ENCODE results near the gene PSMA2. TPM values are rescaled to one million over a fixed set of nuclear protein-coding genes. Genes with fewer than 3 reads are reported as not detected.

PSMA2 gene
- polyA plus RNA-seq, 1 donor (not counting 4 experiments of a cell fraction or from before 2014, with no cell fraction given) = 251 TPM

- H3K79me2 ChIP-seq (ENCODE audit: control insufficient read depth, insufficient read depth, low read length) = no peaks in the 10 kb centered on the region
- no peak overlapping the region for H3K4me3 ChIP-seq (ENCODE audit: control insufficient read depth in 2 of 3, extremely low read depth in 1 of 3, insufficient read depth in 2 of 3, low read depth in 1 of 3, low read length in 3 of 3)
- TF ChIP-seq CTCF (optimal IDR thresholded peaks at IDR 0.05 in 1 of 3, IDR thresholded peaks at IDR 0.05 in 1 of 3, conservative IDR thresholded peaks at IDR 0.05 in 1 of 3; ENCODE audit: extremely low read depth in 1 of 3, insufficient read depth in 2 of 3, low read length in 3 of 3) (no peak), EZH2 (IDR thresholded peaks at IDR 0.05; ENCODE audit: low read length) (no peak)
- H2AFZ ChIP-seq (ENCODE audit: control insufficient read depth, low read length) = no peak overlapping the region
- H3K27ac ChIP-seq (ENCODE audit: control insufficient read depth, insufficient read depth, low read length) = no peak overlapping the region
- H4K20me1 ChIP-seq (ENCODE audit: control insufficient read depth, extremely low read depth, insufficient read depth, low read length) = no peaks in the 10 kb centered on the region
- DNase-seq (ENCODE audit: low read depth, low spot score) = no peak
- H3K9ac ChIP-seq (ENCODE audit: control insufficient read depth, extremely low read depth, insufficient read depth, low read length) = no peak overlapping the region
- H3K36me3 ChIP-seq (ENCODE audit: control insufficient read depth in 2 of 2, extremely low read depth in 1 of 2, insufficient read depth in 2 of 2, low read length in 2 of 2) = no peaks in the 10 kb centered on the region
- no peak overlapping the region for H3K4me2 ChIP-seq (ENCODE audit: control insufficient read depth, extremely low read depth, insufficient read depth, low read depth, low read length)
- H3K9me3 ChIP-seq (ENCODE audit: control insufficient read depth, low read depth, low read length) = no peaks in the 10 kb centered on the region
- dilution Hi-C loops (cut with MboI; ENCODE audit: extremely low pct_ligation_motif_present, low sequenced_read_pairs) = no loop called here
- H3K4me1 ChIP-seq (ENCODE audit: control insufficient read depth, extremely low read depth, insufficient read depth, low read length) = peaks cover 6% of the 10 kb centered on the region
- H3K9me1 ChIP-seq (ENCODE audit: control insufficient read depth, extremely low read depth, insufficient read depth, low read length) = no peaks in the 10 kb centered on the region
- H3K27me3 ChIP-seq (ENCODE audit: control insufficient read depth, extremely low read depth, insufficient read depth, low read length) = no peaks in the 10 kb centered on the region
- no peak for FAIRE-seq
These were observed 51.6 kb downstream of the PSMA2 start for GRCh38 chr7:42880392-42880791.

- dilution Hi-C loops (cut with MboI; ENCODE audit: extremely low pct_ligation_motif_present, low sequenced_read_pairs) = no loop called here
- H3K4me3 ChIP-seq (ENCODE audit: control insufficient read depth in 2 of 3, extremely low read depth in 1 of 3, insufficient read depth in 2 of 3, low read depth in 1 of 3, low read length in 3 of 3) = no peak overlapping the region
- no peak overlapping the region for H3K4me2 ChIP-seq (ENCODE audit: control insufficient read depth, extremely low read depth, insufficient read depth, low read depth, low read length)
- no peaks in the 10 kb centered on the region for H4K20me1 ChIP-seq (ENCODE audit: control insufficient read depth, extremely low read depth, insufficient read depth, low read length)
- H3K27ac ChIP-seq (ENCODE audit: control insufficient read depth, insufficient read depth, low read length) = no peak overlapping the region
- H3K9me3 ChIP-seq (ENCODE audit: control insufficient read depth, low read depth, low read length) = no peaks in the 10 kb centered on the region
- FAIRE-seq (no peak), DNase-seq (ENCODE audit: low read depth, low spot score) (no peak)
- no peaks in the 10 kb centered on the region for H3K36me3 ChIP-seq (ENCODE audit: control insufficient read depth in 2 of 2, extremely low read depth in 1 of 2, insufficient read depth in 2 of 2, low read length in 2 of 2)
- no peak for TF ChIP-seq CTCF (optimal IDR thresholded peaks at IDR 0.05 in 1 of 3, IDR thresholded peaks at IDR 0.05 in 1 of 3, conservative IDR thresholded peaks at IDR 0.05 in 1 of 3; ENCODE audit: extremely low read depth in 1 of 3, insufficient read depth in 2 of 3, low read length in 3 of 3)
- no peak for TF ChIP-seq EZH2 (IDR thresholded peaks at IDR 0.05; ENCODE audit: low read length)
- H3K27me3 ChIP-seq (ENCODE audit: control insufficient read depth, extremely low read depth, insufficient read depth, low read length) = no peaks in the 10 kb centered on the region
- H2AFZ ChIP-seq (ENCODE audit: control insufficient read depth, low read length) = no peak overlapping the region
- no peaks in the 10 kb centered on the region for H3K9me1 ChIP-seq (ENCODE audit: control insufficient read depth, extremely low read depth, insufficient read depth, low read length)
- no peak overlapping the region for H3K9ac ChIP-seq (ENCODE audit: control insufficient read depth, extremely low read depth, insufficient read depth, low read length)
- no peaks in the 10 kb centered on the region for H3K79me2 ChIP-seq (ENCODE audit: control insufficient read depth, insufficient read depth, low read length)
- H3K4me1 ChIP-seq (ENCODE audit: control insufficient read depth, extremely low read depth, insufficient read depth, low read length) = no peaks in the 10 kb centered on the region
These were observed 53.7 kb downstream of the PSMA2 start for GRCh38 chr7:42878303-42878702.
